H1 (cell line): Measurements from ENCODE around the gene CEP68.

Experiments
- BCL11A ChIP-seq, 2 experiments: IDR thresholded peaks; one replicate each; pipeline ENCODE4 v1.6.1; 2011; ENCODE audit warnings: low read depth in 2 of 2, low read length in 2 of 2, mild to moderate bottlenecking in 2 of 2
- CREB1 ChIP-seq: IDR thresholded peaks from 2 replicates; pipeline ENCODE4 v1.6.1; 2012; ENCODE audit warnings: inconsistent platforms
- POLR2A ChIP-seq, 2 experiments: IDR thresholded peaks; 1 replicate in 1 of 2; 2 replicates in 1 of 2; pipeline ENCODE4 v1.6.1; 2011; ENCODE audit warnings: low read depth in 2 of 2, low read length in 2 of 2, mild to moderate bottlenecking in 2 of 2; ENCODE audit errors: control extremely low read depth in 1 of 2
- SP4 ChIP-seq: IDR thresholded peaks from 2 replicates; pipeline ENCODE4 v1.6.1; 2012; ENCODE audit warnings: low read length, inconsistent platforms
- TF ChIP-seq, protein P1 (sequence below), 3 experiments: IDR thresholded peaks; 1 replicate in 2 of 3; 2 replicates in 1 of 3; pipeline versions ENCODE4 v1.5.1 to v1.6.1; 2011; ENCODE audit warnings: low read length in 3 of 3, mild to moderate bottlenecking in 3 of 3, inconsistent platforms in 2 of 3, low read depth in 1 of 3, moderate library complexity in 1 of 3; ENCODE audit not compliant: insufficient read depth in 1 of 3; ENCODE audit errors: control extremely low read depth in 1 of 3
- TF ChIP-seq, protein P2 (sequence below): IDR thresholded peaks from 2 replicates; pipeline ENCODE4 v1.6.1; 2012; ENCODE audit warnings: low read length, inconsistent platforms

DNA sequence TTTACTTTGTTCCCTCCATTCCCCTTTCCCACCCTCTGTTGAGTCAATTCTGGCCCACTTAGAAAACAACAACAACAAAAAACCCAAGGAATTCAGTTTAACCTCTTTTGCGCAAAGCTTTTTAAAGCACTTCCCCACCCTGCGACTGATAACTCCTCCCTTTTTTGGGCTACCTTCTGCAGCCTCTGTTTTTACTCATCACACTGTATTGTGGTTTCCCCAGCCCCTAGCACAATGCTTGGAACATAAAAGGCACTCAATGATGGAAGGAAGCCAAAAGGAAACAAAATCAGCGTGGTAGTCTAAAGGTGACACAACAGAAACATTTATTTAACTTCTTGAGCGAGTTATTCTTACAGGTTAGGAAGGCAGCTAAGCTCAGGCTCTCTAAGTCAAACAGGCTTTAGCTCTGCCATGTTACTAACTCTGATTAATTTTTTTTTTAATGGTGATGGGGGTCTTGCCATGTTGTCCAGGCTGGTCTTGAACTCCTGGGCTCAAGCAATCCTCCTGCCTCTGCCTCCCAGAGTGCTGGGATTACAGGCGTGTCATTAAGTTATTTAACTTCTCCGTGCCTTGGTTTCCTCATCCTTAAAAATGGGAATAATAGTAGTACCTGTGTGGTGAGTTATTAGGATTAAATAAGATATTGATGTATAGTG lies 1.3 kb downstream of the CEP68 start:
- TF ChIP-seq, protein P1, sequence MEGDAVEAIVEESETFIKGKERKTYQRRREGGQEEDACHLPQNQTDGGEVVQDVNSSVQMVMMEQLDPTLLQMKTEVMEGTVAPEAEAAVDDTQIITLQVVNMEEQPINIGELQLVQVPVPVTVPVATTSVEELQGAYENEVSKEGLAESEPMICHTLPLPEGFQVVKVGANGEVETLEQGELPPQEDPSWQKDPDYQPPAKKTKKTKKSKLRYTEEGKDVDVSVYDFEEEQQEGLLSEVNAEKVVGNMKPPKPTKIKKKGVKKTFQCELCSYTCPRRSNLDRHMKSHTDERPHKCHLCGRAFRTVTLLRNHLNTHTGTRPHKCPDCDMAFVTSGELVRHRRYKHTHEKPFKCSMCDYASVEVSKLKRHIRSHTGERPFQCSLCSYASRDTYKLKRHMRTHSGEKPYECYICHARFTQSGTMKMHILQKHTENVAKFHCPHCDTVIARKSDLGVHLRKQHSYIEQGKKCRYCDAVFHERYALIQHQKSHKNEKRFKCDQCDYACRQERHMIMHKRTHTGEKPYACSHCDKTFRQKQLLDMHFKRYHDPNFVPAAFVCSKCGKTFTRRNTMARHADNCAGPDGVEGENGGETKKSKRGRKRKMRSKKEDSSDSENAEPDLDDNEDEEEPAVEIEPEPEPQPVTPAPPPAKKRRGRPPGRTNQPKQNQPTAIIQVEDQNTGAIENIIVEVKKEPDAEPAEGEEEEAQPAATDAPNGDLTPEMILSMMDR (IDR thresholded peaks at IDR 0.05; ENCODE audit: control extremely low read depth in 1 of 3, insufficient read depth in 1 of 3, low read depth in 1 of 3, low read length in 3 of 3) = no peak
- TF ChIP-seq, protein P2, sequence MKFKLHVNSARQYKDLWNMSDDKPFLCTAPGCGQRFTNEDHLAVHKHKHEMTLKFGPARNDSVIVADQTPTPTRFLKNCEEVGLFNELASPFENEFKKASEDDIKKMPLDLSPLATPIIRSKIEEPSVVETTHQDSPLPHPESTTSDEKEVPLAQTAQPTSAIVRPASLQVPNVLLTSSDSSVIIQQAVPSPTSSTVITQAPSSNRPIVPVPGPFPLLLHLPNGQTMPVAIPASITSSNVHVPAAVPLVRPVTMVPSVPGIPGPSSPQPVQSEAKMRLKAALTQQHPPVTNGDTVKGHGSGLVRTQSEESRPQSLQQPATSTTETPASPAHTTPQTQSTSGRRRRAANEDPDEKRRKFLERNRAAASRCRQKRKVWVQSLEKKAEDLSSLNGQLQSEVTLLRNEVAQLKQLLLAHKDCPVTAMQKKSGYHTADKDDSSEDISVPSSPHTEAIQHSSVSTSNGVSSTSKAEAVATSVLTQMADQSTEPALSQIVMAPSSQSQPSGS = no peak
- TF ChIP-seq POLR2A (IDR thresholded peaks at IDR 0.05; ENCODE audit: control extremely low read depth in 1 of 2, low read depth in 2 of 2, low read length in 2 of 2) = peak in 1 of 2 experiments; percentile 12; a peak in 1 of 3 replicates
- no peak for TF ChIP-seq SP4
- no peak for TF ChIP-seq BCL11A (IDR thresholded peaks at IDR 0.05; ENCODE audit: low read depth in 2 of 2, low read length in 2 of 2)
- TF ChIP-seq CREB1 = no peak
